Stimulated activated CD4-positive, alpha-beta T cell treated with anti-CD3 and anti-CD28 coated beads, TNF-alpha, amount 100 ng/mL, for 1 hour (primary cell): ENCODE results near the gene KLLN.
"Not testable (repeated sequence)": the region's sequence is repeated elsewhere in the genome, so short reads cannot be mapped to it uniquely, and the experiment has no call there.

ENCODE experiments used
- DNase-seq, 3 donors: peaks; one replicate each; pipeline ENCODE4 v3.0.0-alpha.2; 2020; ENCODE audit warnings: low read depth in 3 of 3, low spot score in 1 of 3

The KLLN gene

GRCh38 chr10:87863053-87863943, at the start of gene KLLN, which contains the start of gene PTEN:
KLLN (minus strand) TSS chr10:87863533; CDS start chr10:87862487, 1,046 bp downstream.
PTEN (plus strand) TSS chr10:87863625; CDS start chr10:87864470, 845 bp downstream.
- DNase-seq, result peak; percentile 46 to 68 (median 63)

DNA sequence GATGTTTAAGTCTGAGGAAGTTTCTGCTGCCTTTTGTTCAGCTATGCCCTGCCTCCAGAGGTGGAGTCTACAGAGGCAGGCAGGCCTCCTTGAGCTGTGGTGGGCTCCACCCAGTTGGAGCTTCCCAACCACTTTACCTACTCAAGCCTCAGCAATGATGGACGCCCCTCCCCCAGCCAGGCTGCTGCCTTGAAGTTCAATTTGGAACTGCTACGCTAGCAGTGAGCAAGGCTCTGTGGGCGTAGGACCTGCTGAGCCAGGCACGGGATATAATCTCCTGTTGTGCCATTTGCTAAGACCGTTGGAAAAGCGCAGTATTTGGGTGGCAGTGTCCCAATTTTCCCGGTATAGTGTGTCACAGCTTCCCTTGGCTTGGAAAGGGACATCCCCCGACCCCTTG, 40.1 kb upstream of the KLLN start:
- DNase-seq, result not testable (repeated sequence)

- DNase-seq, result not testable (repeated sequence)
These were observed 34.6 kb upstream of the KLLN start for GRCh38 chr10:87897957-87898356.

DNA sequence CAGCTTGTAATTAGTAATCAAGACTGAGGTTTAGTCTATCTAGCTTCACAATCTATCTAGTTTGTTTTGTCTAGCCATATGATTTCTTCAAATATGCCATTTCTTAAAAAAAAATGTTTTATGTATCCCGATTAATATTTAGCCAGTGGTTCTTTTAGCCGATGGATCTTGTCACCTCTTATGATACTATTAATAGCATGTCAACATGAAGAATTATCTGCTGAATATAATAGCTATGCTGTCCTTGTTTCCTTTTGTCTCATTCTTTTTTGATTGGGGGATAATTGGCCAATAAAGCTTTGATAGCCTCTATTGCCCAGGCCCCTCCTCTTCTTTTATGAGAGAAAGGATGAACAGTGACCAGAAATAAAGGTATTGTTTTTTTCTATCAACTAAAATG, 32.9 kb upstream of the KLLN start:
- no peak for DNase-seq

GRCh38 chr10:87895430-87895829, 32.1 kb upstream of the KLLN start:
- DNase-seq, result no peak

DNA sequence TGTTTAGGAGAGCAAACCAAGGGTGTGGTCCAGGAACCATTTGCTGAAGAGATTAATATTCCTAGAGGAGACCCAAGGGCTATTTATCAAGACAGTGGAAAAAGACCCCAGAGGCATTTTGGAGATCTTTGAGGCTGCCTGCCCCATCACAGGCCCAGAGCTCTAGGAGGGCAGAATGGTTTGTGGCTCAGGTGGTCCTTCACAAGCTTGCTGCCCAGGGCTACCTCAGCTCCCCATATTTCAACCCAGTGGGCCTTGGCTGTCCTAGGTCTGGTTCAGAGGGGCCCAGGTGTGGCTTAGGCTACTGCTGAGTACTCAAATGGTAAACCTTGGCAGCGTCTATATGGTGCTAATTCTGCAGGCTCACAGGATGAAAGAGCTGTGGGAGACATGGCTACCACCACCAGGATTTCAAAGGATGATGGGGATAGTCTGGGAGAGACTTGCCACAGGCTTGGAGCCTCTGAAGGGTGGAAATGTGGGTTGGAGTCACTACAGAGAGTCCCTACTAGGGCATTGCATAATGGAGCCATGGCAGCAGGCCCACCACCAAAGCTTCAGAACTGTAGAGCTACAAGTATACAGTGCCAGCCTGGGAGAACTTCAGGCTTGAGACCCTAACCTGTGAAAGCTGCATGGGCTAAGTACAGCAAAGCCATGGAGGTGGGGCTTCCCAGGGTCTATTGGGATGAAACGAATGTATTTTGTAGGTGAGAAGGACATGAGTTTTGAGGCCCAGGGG, 24.4 kb upstream of the KLLN start:
- DNase-seq, result no peak

GRCh38 chr10:87887146-87887545, 23.8 kb upstream of the KLLN start:
- DNase-seq, result no peak

DNA sequence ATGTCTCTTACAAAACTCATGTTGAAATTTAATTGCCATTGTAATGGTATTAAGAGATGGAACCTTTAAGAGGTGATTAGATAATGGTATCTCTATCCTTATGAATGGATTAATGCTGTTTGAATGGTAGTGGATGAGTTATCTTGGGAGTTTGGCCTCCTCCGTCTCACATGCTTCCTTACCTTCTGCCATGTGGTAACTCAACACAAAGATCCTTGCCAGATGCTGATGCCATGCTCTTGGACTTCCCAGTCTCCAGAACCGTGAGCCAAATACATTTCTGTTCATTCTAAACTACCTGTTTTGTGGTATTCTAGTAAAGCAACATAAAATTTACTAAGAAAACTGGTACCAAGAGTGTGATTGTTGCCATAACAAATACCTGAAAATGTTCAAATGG, 23.3 kb upstream of the KLLN start:
- no peak for DNase-seq

GRCh38 chr10:87882555-87883294, 19.4 kb upstream of the KLLN start:
- DNase-seq, result no peak

DNA sequence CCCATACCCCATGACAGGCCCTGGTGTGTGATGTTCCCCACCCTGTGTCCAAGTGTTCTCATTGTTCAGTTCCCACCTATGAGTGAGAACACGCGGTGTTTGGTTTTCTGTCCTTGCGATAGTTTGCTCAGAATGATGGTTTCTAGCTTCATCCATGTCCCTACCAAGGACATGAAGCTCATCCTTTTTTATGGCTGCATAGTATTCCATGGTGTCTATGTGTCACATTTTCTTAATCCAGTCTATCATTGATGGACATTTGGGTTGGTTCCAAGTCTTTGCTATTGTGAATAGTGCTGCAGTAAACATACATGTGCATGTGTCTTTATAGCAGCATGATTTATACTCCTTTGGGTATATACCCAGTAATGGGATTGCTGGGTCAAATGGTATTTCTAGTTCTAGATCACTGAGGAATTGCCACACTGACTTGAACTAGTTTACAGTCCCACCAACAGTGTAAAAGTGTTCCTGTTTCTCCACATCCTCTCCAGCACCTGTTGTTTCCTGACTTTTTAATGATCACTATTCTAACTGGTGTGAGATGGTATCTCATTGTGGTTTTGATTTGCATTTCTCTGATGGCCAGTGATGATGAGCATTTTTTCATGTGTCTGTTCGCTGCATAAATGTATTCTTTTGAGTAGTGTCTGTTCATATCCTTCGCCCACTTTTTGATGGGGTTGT, 18.2 kb upstream of the KLLN start:
- not testable (repeated sequence) for DNase-seq

- DNase-seq, result no peak
These were observed 17.0 kb upstream of the KLLN start for GRCh38 chr10:87880336-87880735.

DNA sequence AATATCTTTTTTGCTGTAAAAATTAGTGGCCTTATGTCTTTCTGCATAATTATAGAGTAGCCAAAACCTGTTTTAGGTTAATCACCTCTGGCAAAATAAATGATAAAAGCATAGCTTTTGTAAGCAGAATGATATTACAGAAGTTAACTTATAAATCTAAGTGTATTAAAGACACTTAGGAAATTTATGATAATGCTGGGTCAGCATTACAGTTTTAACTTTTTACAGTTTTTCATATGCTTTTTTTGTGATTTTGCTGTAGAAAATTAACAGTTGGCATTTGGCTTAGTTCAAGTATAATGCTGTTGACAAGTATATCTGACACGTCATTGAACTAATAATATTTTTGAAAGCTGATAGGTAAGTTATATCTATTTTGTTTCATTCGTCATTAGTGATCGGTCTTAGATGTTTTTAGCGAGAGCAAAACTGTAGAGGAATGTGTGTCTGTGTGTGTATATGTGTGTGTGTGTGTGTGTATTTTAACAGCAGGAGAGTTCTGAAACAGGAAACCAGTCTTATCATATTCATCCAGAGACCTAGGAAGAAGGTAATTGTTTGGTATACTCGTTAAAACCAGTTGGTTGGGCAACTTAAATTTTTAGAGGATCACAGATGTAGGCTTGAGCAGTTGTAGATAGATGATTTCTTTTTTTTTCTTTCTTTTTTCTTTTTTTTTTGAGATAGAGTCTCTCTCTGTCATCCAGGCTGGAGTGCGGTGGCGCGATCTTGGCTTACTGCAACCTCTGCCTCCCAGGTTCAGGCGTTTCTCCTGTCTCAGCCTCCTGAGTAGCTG, 15.5 kb upstream of the KLLN start:
- no peak for DNase-seq

DNA sequence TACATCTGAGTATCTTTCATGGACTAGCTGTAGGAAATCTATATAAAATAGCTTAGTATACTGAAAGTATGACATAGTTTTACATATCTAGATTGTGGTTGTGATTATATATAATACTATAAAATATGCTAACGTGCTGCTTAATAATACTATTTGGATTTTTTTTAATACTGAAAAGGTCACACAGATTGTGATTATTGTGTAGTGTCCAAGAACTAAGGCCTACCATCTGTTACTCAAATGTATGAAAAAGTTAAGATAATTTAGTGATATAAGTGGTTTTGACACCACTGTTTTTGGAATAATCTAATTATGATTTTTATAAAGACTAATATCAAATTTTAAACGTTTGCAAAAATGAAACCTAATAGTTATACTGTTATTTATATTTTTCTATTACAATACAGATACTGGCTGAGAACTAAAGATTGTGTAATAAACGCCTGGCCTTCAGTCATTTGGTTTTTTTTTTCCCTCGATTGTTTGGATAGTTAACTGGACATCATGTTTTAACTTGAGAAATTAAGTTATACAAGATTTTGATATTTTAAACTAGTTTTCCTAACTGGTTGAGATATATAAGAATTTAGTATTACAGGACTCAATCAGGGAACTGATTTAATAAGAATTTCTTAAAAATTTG, 12.7 kb upstream of the KLLN start:
- no peak for DNase-seq

DNA sequence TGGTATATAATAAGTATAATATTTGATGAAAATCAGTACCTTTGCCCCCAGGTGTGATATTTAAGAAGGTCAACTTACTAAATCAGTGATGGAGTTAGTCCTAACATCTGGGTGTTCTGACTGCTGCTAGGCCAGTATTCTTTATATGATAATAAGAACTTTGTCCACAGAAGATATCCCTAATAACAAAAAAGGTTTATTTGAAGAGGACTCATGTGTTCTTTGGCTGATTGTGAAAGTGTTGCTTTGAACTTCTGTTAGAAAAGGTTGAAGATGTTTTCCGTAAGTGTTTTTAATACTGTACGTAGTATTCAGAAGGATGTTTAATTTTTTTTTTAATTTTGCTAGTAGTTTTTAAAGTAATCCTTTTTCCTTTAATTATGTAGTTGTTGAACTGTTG, 10.3 kb upstream of the KLLN start:
- DNase-seq, result no peak

GRCh38 chr10:87872828-87873227, 9.5 kb upstream of the KLLN start:
- DNase-seq, result no peak

GRCh38 chr10:87869773-87870551, 6.6 kb upstream of the KLLN start:
- no peak for DNase-seq

- DNase-seq, result not testable (repeated sequence)
These were observed 5.8 kb upstream of the KLLN start for GRCh38 chr10:87869139-87869538.

DNA sequence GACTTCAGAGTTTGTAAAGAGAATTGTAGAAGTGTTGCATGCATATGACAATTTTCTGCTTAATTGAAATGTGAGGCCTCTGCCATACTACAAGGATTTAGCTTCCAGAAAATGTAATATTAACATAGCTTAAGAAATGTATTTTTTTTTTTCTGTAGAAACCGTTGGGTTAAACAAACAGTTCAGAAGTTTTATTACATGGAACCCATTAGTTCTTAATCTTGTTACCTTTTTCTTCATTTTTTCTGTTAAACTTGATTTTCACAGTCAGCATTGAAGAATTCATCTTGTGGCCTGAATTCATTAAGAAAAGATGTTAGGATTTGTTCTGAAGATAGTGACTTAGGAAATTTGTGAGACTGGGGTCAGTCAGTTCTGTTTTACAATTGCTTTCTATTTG, 4.9 kb upstream of the KLLN start:
- no peak for DNase-seq

GRCh38 chr10:87867453-87867852, 4.1 kb upstream of the KLLN start:
- DNase-seq, result no peak
